Activated CD8-positive, alpha-beta memory T cell treated with anti-CD3 and anti-CD28 coated beads for 24 hours (primary cell): ENCODE results near the gene DBNDD1.

ENCODE experiments used
- DNase-seq: peaks from one replicate; pipeline ENCODE4 v3.0.0-alpha.2; 2020

DBNDD1 gene

GRCh38 chr16:89958068-89958467 is 61.2 kb downstream of the DBNDD1 start:
- peak; percentile 61 for DNase-seq

GRCh38 chr16:89957216-89957785 is 62.0 kb downstream of the DBNDD1 start:
- DNase-seq = no peak

- DNase-seq = no peak
These were observed 62.6 kb downstream of the DBNDD1 start for GRCh38 chr16:89956505-89957215.

GRCh38 chr16:89955001-89955685 is 64.1 kb downstream of the DBNDD1 start:
- DNase-seq = no peak
